Activated CD4-positive, alpha-beta T cell treated with anti-CD3 and anti-CD28 coated beads for 1 hour (primary cell): ENCODE data around the gene GTSE1.

Experiments used
- DNase-seq: peaks from one replicate; pipeline ENCODE4 v3.0.0-alpha.2; 2020

The GTSE1 gene

DNA sequence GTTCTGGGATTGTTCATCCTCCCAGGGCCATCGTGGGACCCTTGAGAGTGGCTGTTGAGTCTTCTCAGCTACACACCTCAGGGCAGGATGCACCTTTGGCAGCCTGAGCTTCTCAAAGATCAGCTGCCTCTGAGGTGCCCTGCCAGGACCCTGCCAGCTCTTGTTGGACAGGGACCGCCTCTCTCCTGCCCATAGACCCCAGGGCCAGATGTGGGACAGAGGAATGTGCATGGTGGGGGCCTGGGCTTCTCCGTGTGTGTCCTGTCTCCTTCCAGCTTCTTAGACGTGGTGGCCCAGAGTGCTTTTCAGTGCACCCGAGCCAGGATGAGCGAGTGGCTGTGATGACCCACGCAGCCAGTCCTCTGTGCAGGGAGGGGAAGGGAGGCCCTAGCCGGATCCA is 32.9 kb downstream of the GTSE1 start:
- DNase-seq, result no peak

GRCh38 chr22:46330426-46330825 is 33.8 kb downstream of the GTSE1 start:
- DNase-seq, result no peak

GRCh38 chr22:46331496-46331895 is 34.8 kb downstream of the GTSE1 start:
- DNase-seq, result no peak

GRCh38 chr22:46335201-46336118 is 38.8 kb downstream of the GTSE1 start, which contains the start of gene TRMU:
Gene TRMU, plus strand, starts transcription at chr22:46335714. Its CDS starts 51 bp downstream, at chr22:46335765.
- DNase-seq, result peak; percentile 55

DNA sequence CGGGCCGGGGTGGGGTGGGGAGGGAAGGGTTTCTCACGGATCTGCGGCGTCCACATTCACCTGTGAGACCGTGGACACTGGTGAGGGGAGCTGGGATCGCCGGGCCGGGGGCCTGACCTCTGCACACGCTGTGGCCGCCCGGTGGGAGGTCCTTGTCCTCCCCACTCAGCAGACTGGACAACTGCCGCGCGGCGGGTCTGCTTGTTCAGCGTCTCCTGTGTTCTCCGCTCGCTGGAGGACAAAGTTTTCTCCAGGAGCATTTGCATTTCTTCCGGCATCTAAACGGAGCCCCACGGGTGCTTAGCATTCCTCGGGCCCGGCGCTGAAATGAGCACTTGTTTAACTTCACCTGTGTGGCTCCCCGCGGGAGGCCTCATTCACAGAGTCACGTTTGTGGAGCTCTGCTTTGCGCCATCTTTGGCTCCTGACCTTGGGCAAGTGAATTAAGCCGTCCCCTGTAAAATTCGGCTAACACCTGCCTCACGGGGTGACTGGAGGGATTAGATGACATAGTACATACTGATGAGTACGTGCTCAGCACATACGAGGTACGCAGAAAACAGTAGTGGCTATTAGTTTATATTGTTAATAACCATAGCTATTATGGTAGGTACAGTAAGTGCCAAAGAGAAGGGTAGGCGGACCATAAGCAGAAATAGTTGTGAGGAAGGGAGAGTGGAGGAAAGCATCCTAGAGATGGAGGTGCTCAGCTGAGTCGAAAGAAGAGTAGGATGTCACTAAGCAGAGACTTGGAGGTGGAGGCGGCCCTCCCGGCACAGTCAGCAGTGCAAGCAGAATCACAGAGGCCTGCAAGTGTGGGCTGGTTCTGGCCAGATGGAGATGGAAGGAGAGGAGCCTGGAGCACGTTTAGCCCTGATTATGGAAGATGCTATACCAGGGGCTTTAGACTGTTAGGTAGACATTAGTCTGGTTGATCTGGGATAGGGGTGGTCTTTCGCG is 39.7 kb downstream of the GTSE1 start:
- DNase-seq, result no peak

GRCh38 chr22:46337870-46338269 is 41.2 kb downstream of the GTSE1 start:
- DNase-seq, result no peak

DNA sequence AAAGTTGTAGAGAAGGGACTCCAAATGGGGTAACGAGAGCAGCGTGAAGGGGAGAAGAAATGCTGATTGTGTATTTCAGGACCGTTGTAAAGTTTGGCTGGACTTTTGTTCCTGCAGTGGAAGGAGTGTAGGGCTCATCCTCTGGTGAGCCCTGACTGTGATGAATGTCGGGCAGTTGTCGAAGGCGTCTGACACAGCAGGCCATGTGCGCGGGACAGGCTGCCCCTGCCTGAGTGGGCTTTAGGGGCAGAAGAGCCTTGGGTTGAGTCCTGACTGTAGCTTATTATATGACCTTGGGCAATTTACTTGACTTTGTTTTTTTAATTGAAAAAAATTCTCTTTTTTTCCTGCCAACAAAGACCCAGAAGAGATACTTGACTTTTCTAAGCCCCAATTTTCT is 42.0 kb downstream of the GTSE1 start:
- no peak for DNase-seq

GRCh38 chr22:46339956-46340355 is 43.3 kb downstream of the GTSE1 start:
- DNase-seq, result no peak

- no peak for DNase-seq
Observed at GRCh38 chr22:46340676-46341075, 44.0 kb downstream of the GTSE1 start.

DNA sequence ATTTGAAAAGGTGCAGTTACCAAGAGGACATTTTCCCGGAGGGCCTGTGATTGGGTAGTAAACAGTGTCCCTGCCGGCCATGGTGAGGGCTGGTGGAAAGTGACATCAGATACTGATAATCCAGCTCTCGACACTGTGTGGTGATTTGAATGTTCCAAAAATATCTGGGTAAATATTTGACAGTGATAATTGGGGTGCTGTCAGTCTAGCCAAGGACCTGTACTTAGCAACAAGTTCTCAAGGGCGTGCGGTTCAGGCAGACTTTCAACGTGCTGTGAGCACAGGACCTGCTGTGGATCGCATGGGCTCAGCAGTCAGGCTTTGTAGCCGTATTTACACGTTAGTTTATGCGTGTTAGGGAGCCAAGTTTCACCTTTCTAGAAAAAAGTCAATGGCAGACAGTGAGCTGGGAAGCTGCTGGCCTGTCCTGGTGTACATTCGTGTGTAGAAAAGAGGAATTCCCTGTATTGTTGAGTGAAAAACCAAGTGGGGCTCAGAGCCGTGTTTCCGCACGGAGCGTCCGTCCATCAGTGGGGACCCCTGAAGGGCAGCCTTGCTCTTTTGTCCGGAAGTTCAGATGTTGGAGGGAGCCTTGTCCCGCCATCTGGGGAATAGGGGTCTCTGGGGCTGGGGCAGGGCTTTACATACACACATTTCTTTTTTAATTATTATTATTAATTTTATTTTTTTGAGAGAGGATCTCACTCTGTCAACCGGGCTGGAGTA is 50.2 kb downstream of the GTSE1 start:
- DNase-seq, result no peak

DNA sequence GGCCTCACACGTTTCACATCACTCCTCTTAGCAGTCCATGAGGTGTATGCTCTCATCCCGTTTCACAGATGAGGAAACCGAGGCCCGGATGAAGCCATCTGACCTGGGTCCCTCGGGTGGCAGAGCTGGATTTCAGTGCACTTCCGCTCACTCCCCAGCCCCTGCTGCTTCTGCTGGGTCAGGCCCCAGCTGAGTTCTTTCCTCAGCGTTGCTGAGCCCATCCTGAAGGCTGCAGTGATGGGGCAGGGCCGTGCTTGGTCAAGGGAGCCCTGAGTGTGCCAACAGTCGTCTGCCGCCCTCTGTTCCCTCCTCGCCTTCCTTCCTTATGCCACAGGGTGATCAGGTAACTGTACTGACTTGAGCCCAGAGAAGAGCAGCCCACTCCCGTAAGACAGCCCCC is 51.0 kb downstream of the GTSE1 start:
- no peak for DNase-seq

DNA sequence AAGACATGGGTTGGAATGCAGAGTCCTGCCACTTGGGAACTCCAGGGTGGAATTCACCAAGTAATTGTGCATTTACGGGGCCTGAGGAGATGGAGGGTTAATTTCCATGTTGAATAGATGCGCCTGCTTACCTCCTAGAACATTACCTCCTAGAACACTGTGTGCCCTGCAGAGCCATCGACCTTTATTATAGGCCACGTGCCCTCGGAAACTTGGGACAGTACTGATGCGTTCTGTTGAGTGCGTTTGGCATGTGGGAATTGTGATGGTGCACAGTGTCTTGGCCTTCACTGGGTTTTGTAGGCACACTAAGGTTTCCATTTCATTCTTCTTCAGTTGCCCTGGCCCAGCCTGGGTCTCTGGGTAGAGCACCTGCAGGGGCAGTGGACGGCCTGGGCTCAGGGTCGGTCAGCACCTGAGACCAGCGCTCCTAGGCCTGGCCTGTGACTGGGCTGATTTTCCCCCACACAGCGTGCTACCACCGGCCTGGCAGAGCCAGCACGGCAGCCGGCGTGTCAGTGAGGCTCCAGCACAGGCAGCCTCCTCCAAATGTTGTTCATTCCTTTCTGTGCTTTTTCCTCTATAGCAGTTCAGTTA is 51.5 kb downstream of the GTSE1 start:
- DNase-seq, result no peak

DNA sequence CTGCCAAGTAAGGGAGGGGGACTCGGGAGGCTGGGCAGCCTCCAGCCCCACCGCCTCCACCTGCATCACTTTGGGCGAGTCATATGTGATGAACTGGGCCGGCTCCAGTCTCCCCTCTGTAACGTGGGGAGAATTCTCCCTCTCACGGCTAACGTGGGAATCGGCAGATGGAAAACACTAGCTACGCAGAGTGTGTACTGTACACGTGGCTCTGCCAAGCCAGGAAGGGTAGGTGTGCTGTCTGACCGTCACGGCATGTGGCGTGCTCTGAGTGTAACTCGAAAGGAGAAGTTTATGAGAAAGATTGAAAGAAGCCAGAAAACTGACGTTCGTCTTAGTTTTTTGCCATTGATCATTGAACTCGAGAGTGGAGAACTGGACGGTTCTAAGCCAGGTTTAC is 52.6 kb downstream of the GTSE1 start:
- no peak for DNase-seq

- no peak for DNase-seq
Observed at GRCh38 chr22:46349681-46350080, 53.0 kb downstream of the GTSE1 start.

DNA sequence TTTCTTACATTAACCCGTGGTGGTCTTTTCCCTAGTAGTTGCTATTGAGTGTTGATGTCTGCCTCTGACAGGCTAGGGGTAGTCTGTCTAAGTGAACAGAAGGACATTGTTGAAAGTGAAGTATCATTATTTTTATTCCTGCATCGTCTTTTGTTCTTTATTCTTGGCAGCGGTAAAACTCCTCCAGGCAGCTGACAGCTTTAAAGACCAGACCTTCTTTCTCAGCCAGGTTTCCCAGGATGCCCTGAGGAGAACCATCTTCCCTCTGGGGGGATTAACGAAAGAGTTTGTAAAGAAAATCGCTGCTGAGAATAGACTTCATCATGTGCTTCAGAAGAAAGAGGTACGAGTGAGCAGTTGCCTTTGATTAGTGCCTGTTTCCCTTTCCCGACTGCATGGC is 53.5 kb downstream of the GTSE1 start:
- DNase-seq, result no peak

GRCh38 chr22:46350646-46351045 is 54.0 kb downstream of the GTSE1 start:
- no peak for DNase-seq

DNA sequence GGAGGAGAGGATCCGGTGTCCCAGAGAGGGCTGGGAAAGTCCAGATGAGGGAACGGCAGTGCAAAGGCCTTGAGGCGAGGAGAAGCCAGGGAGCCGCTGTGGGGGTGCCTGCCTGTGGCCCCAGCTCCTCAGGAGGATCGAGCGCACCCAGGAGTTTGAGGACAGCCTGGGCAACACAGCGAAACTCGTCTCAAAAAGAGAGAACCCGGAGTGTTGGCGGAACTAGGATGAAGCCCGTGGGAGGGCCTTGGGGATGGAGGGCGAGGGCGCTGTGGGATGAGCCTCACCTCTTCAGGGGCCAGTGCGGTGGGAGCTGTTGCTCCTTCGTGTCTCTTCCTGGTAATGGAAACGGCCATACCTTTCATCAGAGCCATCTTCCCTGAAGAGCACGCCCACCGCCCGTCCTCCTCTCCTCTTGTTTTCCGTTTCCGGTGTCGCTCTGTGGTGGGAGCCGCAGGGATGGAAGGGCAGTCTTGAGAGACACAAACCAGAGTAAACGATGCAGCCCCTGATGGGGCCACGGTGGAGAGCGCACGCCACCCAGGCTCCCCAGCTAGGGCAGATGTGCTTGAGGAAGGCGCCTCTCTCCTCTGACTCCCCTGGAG is 54.6 kb downstream of the GTSE1 start:
- DNase-seq, result no peak

DNA sequence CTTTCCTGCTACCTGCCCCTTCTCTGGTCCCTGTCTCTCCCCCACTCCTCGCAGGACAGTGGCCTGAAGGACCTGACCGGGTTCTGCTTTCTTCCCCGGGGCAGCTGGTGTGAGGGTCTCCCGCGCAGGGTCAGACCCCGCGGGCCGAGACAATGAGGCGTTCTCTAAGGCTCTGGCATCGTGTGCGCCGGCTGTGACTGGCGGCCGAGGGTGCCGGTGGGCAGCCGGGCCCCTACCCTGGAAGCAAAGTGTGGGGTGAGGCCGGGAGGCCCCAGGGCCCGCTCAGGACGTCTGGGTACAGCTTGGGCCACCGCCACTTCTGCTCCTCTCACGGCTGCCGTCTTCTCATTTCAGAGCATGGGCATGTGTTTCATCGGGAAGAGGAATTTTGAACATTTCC is 55.1 kb downstream of the GTSE1 start:
- DNase-seq, result no peak

- DNase-seq, result no peak
Observed at GRCh38 chr22:46352276-46352675, 55.6 kb downstream of the GTSE1 start.

GRCh38 chr22:46352691-46353386 is 56.2 kb downstream of the GTSE1 start:
- no peak for DNase-seq

- DNase-seq, result no peak
Observed at GRCh38 chr22:46353483-46354105, 56.9 kb downstream of the GTSE1 start.
